ENCODE measurements around the gene RBM4B. TPM values are rescaled to one million over a fixed set of nuclear protein-coding genes. Genes with fewer than 3 reads are reported as not detected.

The RBM4B gene
- total and polyA plus RNA-seq, 2 of the 4 experiments (the other 2 are of a cell fraction) = 23.1 to 26.7 TPM

DNA sequence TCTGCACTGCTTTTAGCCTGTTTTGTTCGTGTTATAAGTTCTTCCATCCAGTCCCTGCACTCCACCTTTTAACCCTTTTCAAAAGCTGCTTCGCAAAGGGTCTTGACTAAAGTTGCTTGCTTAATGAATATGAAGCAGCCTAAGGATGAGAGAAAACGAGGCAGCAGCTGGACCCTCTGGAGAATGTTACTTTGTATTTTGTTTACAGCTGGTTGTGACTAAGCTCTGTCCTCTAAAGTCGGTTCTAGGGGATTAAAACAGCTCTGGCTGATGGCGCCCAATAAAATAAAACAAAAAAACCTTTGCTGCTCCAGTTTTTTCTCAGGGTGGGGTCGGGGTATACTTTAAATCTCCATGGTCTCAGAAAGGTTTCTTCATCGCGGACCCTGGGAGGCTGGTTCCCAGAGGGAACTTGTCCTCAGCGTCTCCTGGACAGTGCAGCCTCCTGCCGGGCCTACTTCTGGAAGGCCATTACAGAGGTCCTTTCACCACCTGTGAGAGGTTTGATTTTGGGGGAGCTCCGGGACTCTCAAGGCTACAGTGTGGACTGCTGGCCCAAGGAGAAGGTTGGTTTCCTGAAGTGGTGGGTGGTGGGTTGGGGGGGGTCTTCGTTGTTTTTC is 40.0 kb downstream of the RBM4B start (continued):
- TF ChIP-seq, protein P1, sequence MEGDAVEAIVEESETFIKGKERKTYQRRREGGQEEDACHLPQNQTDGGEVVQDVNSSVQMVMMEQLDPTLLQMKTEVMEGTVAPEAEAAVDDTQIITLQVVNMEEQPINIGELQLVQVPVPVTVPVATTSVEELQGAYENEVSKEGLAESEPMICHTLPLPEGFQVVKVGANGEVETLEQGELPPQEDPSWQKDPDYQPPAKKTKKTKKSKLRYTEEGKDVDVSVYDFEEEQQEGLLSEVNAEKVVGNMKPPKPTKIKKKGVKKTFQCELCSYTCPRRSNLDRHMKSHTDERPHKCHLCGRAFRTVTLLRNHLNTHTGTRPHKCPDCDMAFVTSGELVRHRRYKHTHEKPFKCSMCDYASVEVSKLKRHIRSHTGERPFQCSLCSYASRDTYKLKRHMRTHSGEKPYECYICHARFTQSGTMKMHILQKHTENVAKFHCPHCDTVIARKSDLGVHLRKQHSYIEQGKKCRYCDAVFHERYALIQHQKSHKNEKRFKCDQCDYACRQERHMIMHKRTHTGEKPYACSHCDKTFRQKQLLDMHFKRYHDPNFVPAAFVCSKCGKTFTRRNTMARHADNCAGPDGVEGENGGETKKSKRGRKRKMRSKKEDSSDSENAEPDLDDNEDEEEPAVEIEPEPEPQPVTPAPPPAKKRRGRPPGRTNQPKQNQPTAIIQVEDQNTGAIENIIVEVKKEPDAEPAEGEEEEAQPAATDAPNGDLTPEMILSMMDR (conservative IDR thresholded peaks at IDR 0.05; ENCODE audit: low read depth, low read length) = no peak

DNA sequence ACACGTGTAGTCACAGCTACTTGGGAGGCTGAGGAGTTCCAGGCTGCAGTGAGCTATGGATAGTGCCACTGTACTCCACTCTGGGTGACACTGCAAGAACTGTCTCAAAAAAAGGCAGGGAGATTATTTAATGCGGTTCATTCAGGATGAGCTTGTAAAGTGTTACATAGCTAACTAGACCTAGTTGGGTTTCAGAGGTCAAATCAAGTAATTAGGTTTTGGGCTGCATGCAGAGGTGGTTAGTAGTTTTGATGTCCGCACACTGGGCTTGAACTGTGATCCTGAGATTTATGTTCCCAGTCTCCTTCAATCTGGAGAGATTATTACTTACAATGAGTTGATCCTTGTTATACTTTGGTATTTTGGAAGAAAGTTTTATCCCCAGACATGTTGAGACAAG is 41.3 kb downstream of the RBM4B start:
- CTCF ChIA-PET = interaction anchor here (0.6 to 1.6 kb wide), 4 partner anchors 14 to 563 kb away, joined by 3 to 5 read pairs (median 3); partner anchors contain the start of genes CCDC87, CCS and RBM14
- Histone ChIP-seq H4K91ac (ENCODE audit: insufficient read depth, low read depth, low read length) (no peak overlapping the region), H3K56ac (ENCODE audit: extremely low read depth, insufficient read depth, low read length) (no peak overlapping the region), H4K5ac (ENCODE audit: low read depth, low read length) (no peak overlapping the region), H3K4me1 (ENCODE audit: control insufficient read depth, insufficient read depth, low read length) (peaks cover 15% of the 10 kb centered on the region), H3K36me3 (ENCODE audit: control insufficient read depth, insufficient read depth, low read length) (peaks cover 18% of the 10 kb centered on the region), H2AK5ac (ENCODE audit: low read depth, low read length) (no peak overlapping the region), H2AFZ (replicated peaks; ENCODE audit: low read length, poor library complexity) (no peak overlapping the region), H3K27ac (ENCODE audit: insufficient read depth, low read length) (no peak overlapping the region), H2BK5ac (ENCODE audit: low read depth, low read length, poor library complexity, severe bottlenecking) (peak overlapping the region; percentile 49), H3K14ac (replicated peaks; ENCODE audit: low read depth, low read length) (no peak overlapping the region), H3K4me3 (ENCODE audit: insufficient read depth, low read depth, low read length) (no peak overlapping the region), H2BK15ac (ENCODE audit: low read depth, low read length) (no peak overlapping the region), H3K4me2 (ENCODE audit: low read depth, low read length) (no peak overlapping the region), H2BK120ac (ENCODE audit: low read depth, low read length) (no peak overlapping the region), H2AK9ac (replicated peaks; ENCODE audit: low read depth, low read length, poor library complexity) (no peak overlapping the region), H3K9me3 (ENCODE audit: control insufficient read depth, insufficient read depth, low read length) (no peaks in the 10 kb centered on the region), H4K8ac (ENCODE audit: low read depth in 2 of 2, low read length in 2 of 2) (no peak overlapping the region), H3K27me3 (ENCODE audit: control insufficient read depth, insufficient read depth, low read length) (no peaks in the 10 kb centered on the region), H3K23ac (ENCODE audit: low read depth, low read length) (peak overlapping the region; percentile 89; the same call in 1 of the 2 replicates), H3K9ac (ENCODE audit: low read depth, low read length) (no peak overlapping the region), H3K4ac (ENCODE audit: low read depth, low read length) (no peak overlapping the region), H3K9me1 (ENCODE audit: insufficient read depth, low read length) (peaks cover 11% of the 10 kb centered on the region; the same call in 1 of the 2 replicates), H2BK20ac (ENCODE audit: low read depth, low read length) (no peak overlapping the region), H4K20me1 (ENCODE audit: insufficient read depth, low read length) (peaks cover 73% of the 10 kb centered on the region), H3K79me1 (ENCODE audit: low read depth in 1 of 2, low read length in 2 of 2) (peaks cover 11 to 76% of the 10 kb centered on the region in 2 experiments), H3K18ac (ENCODE audit: low read depth, low read length) (no peak overlapping the region)
- in situ Hi-C loops (cut with MboI; ENCODE audit: low sequenced_read_pairs) = no loop called here
- intact Hi-C loops (cut with micrococcal nuclease) = no loop called here
- POLR2A ChIA-PET (ENCODE audit: unreplicated experiment) = no interaction called here
- TF ChIP-seq MAZ (IDR thresholded peaks at IDR 0.05; ENCODE audit: borderline replicate concordance, low read depth, low read length) (no peak), MAFK (IDR thresholded peaks at IDR 0.05; ENCODE audit: low read depth, low read length) (no peak), RAD21 (IDR thresholded peaks at IDR 0.05; ENCODE audit: low read length) (no peak), CEBPB (IDR thresholded peaks at IDR 0.05; ENCODE audit: low read depth, low read length) (no peak), POLR2A (IDR thresholded peaks at IDR 0.05; ENCODE audit: low read depth, low read length) (no peak), MXI1 (IDR thresholded peaks at IDR 0.05; ENCODE audit: borderline replicate concordance, low read depth, low read length) (no peak), RFX5 (IDR thresholded peaks at IDR 0.05; ENCODE audit: low read depth, low read length) (no peak)
- TF ChIP-seq, protein P2, sequence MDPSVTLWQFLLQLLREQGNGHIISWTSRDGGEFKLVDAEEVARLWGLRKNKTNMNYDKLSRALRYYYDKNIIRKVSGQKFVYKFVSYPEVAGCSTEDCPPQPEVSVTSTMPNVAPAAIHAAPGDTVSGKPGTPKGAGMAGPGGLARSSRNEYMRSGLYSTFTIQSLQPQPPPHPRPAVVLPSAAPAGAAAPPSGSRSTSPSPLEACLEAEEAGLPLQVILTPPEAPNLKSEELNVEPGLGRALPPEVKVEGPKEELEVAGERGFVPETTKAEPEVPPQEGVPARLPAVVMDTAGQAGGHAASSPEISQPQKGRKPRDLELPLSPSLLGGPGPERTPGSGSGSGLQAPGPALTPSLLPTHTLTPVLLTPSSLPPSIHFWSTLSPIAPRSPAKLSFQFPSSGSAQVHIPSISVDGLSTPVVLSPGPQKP (IDR thresholded peaks at IDR 0.05; ENCODE audit: borderline replicate concordance, low read depth, low read length) = no peak
- TF ChIP-seq, protein P1 (conservative IDR thresholded peaks at IDR 0.05; ENCODE audit: low read depth, low read length) = no peak
- TF ChIP-seq, protein P3, sequence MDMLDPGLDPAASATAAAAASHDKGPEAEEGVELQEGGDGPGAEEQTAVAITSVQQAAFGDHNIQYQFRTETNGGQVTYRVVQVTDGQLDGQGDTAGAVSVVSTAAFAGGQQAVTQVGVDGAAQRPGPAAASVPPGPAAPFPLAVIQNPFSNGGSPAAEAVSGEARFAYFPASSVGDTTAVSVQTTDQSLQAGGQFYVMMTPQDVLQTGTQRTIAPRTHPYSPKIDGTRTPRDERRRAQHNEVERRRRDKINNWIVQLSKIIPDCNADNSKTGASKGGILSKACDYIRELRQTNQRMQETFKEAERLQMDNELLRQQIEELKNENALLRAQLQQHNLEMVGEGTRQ (IDR thresholded peaks at IDR 0.05; ENCODE audit: low read depth, low read length) = no peak
- no CpG with 5 or more reads among the region's 3 CpGs for WGBS, 2 experiments (ENCODE audit: extremely low coverage in 2 of 2, insufficient read length in 1 of 2)
- dilution Hi-C loops (cut with HindIII; ENCODE audit: low sequenced_read_pairs, unreplicated experiment) = no loop called here
- no TSS peak for BruUV-seq (replicated peaks)
- DNase-seq (no peak), ATAC-seq (ENCODE audit: low read depth) (no peak)
